Esophagus muscularis mucosa (tissue), 3 donors: ENCODE measurements around the gene MICU1.

ENCODE experiments used
- CTCF ChIP-seq, 3 experiments: fragments of 200-600 bp in 2 of 3; fragments of 450-650 bp in 1 of 3; sonication (generic) in 2 of 3; IDR thresholded peaks; one replicate each; pipeline ENCODE4 v1.5.1; 2017 to 2019; ENCODE audit warnings: antibody characterized with exemption in 3 of 3, mild to moderate bottlenecking in 2 of 3, moderate library complexity in 1 of 3
- POLR2A ChIP-seq: fragments of 450-650 bp; IDR thresholded peaks from one replicate; pipeline ENCODE4 v1.6.1; 2017; ENCODE audit warnings: antibody characterized with exemption, moderate library complexity, mild to moderate bottlenecking, low read depth
- POLR2AphosphoS5 ChIP-seq, 2 donors: sonication (generic); formaldehyde crosslinking; IDR thresholded peaks; one replicate each; pipeline ENCODE4 v1.6.1; 2017; ENCODE audit warnings: antibody characterized with exemption in 2 of 2

DNA sequence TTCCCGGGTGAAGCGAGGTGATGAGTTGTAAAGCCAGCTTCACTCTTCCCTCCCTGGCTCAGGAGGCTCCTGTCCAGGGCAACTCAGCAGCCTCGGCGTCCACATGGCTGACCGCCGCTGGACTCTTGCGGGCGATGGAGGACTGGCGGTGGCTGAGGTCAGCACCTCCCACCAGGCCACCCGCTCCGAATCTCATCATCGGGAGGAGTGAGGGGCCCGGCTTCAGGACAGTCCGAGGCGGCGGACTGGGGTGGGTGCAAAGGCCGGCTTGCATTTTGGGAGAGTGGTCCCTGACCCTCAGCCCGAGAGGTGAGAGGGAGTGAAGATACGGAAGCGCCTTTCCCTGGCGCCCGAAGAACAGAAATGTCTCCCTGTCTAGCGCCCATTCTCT, 271.9 kb downstream of the MICU1 start:
- TF ChIP-seq CTCF (IDR thresholded peaks at IDR 0.05) (no peak), POLR2A (no peak), POLR2AphosphoS5 (IDR thresholded peaks at IDR 0.05) (no peak)
